H9 (cell line): ENCODE results near the gene C2CD4A. TPM values are rescaled to one million over a fixed set of nuclear protein-coding genes. Genes with fewer than 3 reads are reported as not detected.

Experiments used
- DNase-seq: peaks from one replicate; pipeline ENCODE4 v3.0.0-alpha.2; 2017
- H2AFZ ChIP-seq: one replicate; pipeline ENCODE4 v1.6.1; 2013; ENCODE audit warnings: mild to moderate bottlenecking, low read length, control low read depth, moderate library complexity
- H2AK5ac ChIP-seq: 2 replicates; pipeline ENCODE4 v1.6.1; 2013; ENCODE audit warnings: low read length, control low read depth, mixed read lengths; ENCODE audit not compliant: insufficient read length
- H2BK120ac ChIP-seq: one replicate; pipeline ENCODE4 v1.6.1; 2013; ENCODE audit warnings: low read depth, mild to moderate bottlenecking, low read length, control low read depth, inconsistent platforms; ENCODE audit not compliant: poor library complexity, severe bottlenecking
- H2BK12ac ChIP-seq: 2 replicates; pipeline ENCODE4 v1.6.1; 2013; ENCODE audit warnings: low read length, control low read depth, mixed read lengths, low read depth; ENCODE audit not compliant: insufficient read length
- H2BK15ac ChIP-seq: 2 replicates; pipeline ENCODE4 v1.6.1; 2013; ENCODE audit warnings: low read depth, low read length, control low read depth
- H2BK20ac ChIP-seq: one replicate; pipeline ENCODE4 v1.6.1; 2013; ENCODE audit warnings: low read depth, mild to moderate bottlenecking, low read length, control low read depth, inconsistent platforms; ENCODE audit not compliant: poor library complexity, severe bottlenecking
- H2BK5ac ChIP-seq: 2 replicates; pipeline ENCODE4 v1.6.1; 2013; ENCODE audit warnings: low read length, control low read depth, mixed read lengths; ENCODE audit not compliant: insufficient read length
- H3K14ac ChIP-seq: 2 replicates; pipeline ENCODE4 v1.6.1; 2013; ENCODE audit warnings: low read length, control low read depth; ENCODE audit not compliant: insufficient read depth
- H3K18ac ChIP-seq: 2 replicates; pipeline ENCODE4 v1.6.1; 2013; ENCODE audit warnings: low read depth, mild to moderate bottlenecking, mixed read lengths, low read length, control low read depth; ENCODE audit not compliant: insufficient read length
- H3K23ac ChIP-seq: 2 replicates; pipeline ENCODE4 v1.6.1; 2013; ENCODE audit warnings: low read length, control low read depth, mixed read lengths, low read depth; ENCODE audit not compliant: insufficient read length
- H3K23me2 ChIP-seq: 2 replicates; pipeline ENCODE4 v1.6.1; 2013; ENCODE audit warnings: low read depth, mild to moderate bottlenecking, mixed read lengths, low read length, control low read depth; ENCODE audit not compliant: insufficient read length, poor library complexity, severe bottlenecking
- H3K27ac ChIP-seq: 2 replicates; pipeline ENCODE4 v1.5.1; 2013; ENCODE audit warnings: low read length, control low read depth, mixed read lengths, low read depth; ENCODE audit not compliant: insufficient read length
- H3K27me3 ChIP-seq: 2 replicates; pipeline ENCODE4 v1.6.1; 2013; ENCODE audit warnings: low read length, control low read depth, inconsistent platforms; ENCODE audit not compliant: insufficient read depth
- H3K4ac ChIP-seq: 2 replicates; pipeline ENCODE4 v1.6.1; 2013; ENCODE audit warnings: low read depth, mild to moderate bottlenecking, control low read depth, inconsistent platforms, low read length, moderate library complexity
- H3K4me1 ChIP-seq: 2 replicates; pipeline ENCODE4 v1.6.1; 2013; ENCODE audit warnings: low read length, control low read depth, inconsistent platforms; ENCODE audit not compliant: insufficient read depth
- H3K4me2 ChIP-seq: 2 replicates; pipeline ENCODE4 v1.6.1; 2013; ENCODE audit warnings: low read length, control low read depth, mixed read lengths; ENCODE audit not compliant: insufficient read length, insufficient read depth
- H3K56ac ChIP-seq: 2 replicates; pipeline ENCODE4 v1.6.1; 2013; ENCODE audit warnings: low read depth, mild to moderate bottlenecking, mixed read lengths, low read length, control low read depth; ENCODE audit not compliant: insufficient read length
- H3K79me1 ChIP-seq: 2 replicates; pipeline ENCODE4 v1.6.1; 2013; ENCODE audit warnings: low read depth, mild to moderate bottlenecking, moderate library complexity, low read length, control low read depth, inconsistent platforms; ENCODE audit not compliant: insufficient read depth, poor library complexity, severe bottlenecking
- H3K79me2 ChIP-seq: 2 replicates; pipeline ENCODE4 v1.6.1; 2013; ENCODE audit warnings: low read length, control low read depth, inconsistent platforms; ENCODE audit not compliant: insufficient read depth
- H3K9ac ChIP-seq: 2 replicates; pipeline ENCODE4 v1.6.1; 2013; ENCODE audit warnings: low read length, control low read depth, mixed read lengths; ENCODE audit not compliant: insufficient read length; ENCODE audit errors: extremely low read depth
- H3K9me3 ChIP-seq: one replicate; pipeline ENCODE4 v1.6.1; 2013; ENCODE audit warnings: low read depth, low read length, inconsistent platforms; ENCODE audit not compliant: control insufficient read depth
- H3T11ph ChIP-seq: one replicate; pipeline ENCODE4 v1.6.1; 2013; ENCODE audit warnings: mild to moderate bottlenecking, low read length, control low read depth, inconsistent platforms
- H4K20me1 ChIP-seq: one replicate; pipeline ENCODE4 v1.6.1; 2013; ENCODE audit not compliant: control insufficient read depth, insufficient read length, insufficient read depth
- H4K5ac ChIP-seq: 2 replicates; pipeline ENCODE4 v1.6.1; 2013; ENCODE audit warnings: low read depth, mild to moderate bottlenecking, mixed read lengths, low read length, control low read depth; ENCODE audit not compliant: insufficient read length
- H4K8ac ChIP-seq: replicated peaks from 2 replicates; pipeline ENCODE4 v1.6.1; 2013; ENCODE audit warnings: low read length, control low read depth, mixed read lengths, low read depth; ENCODE audit not compliant: insufficient read length
- H4K91ac ChIP-seq: 2 replicates; pipeline ENCODE4 v1.6.1; 2013; ENCODE audit warnings: low read depth, mild to moderate bottlenecking, moderate library complexity, mixed read lengths, low read length, control low read depth; ENCODE audit not compliant: insufficient read length
- H3K27ac Mint-ChIP-seq, 3 experiments: 2 replicates in 2 of 3; 3 replicates in 1 of 3; pipeline ENCODE4 v1.8.0; 2020 to 2021; ENCODE audit warnings: mixed read lengths in 3 of 3, mild to moderate bottlenecking in 1 of 3, moderate library complexity in 1 of 3
- H3K27me3 Mint-ChIP-seq: 2 replicates; pipeline ENCODE4 v1.8.0; 2021; ENCODE audit warnings: low read depth, mild to moderate bottlenecking, moderate library complexity, mixed read lengths
- H3K36me3 Mint-ChIP-seq, 3 experiments: 2 replicates in 2 of 3; 3 replicates in 1 of 3; pipeline ENCODE4 v1.8.0; 2020 to 2021; ENCODE audit warnings: low read depth in 3 of 3, mixed read lengths in 3 of 3; ENCODE audit not compliant: insufficient read depth in 1 of 3
- H3K4me1 Mint-ChIP-seq, 2 experiments: 2 replicates each; pipeline ENCODE4 v1.8.0; 2020; ENCODE audit warnings: mixed read lengths in 2 of 2
- H3K4me3 Mint-ChIP-seq, 2 experiments: 2 replicates in 1 of 2; 3 replicates in 1 of 2; pipeline ENCODE4 v1.8.0; 2020 to 2021; ENCODE audit warnings: mild to moderate bottlenecking in 2 of 2, mixed read lengths in 2 of 2, moderate library complexity in 1 of 2
- H3K9me3 Mint-ChIP-seq, 2 experiments: 2 replicates in 1 of 2; 3 replicates in 1 of 2; pipeline ENCODE4 v1.8.0; 2020; ENCODE audit warnings: mild to moderate bottlenecking in 2 of 2, mixed read lengths in 2 of 2, moderate library complexity in 1 of 2
- CTCF ChIP-seq: fragments of 200-600 bp; sonication (generic); conservative IDR thresholded peaks from 3 replicates; pipeline ENCODE4 v1.8.0; 2021; ENCODE audit warnings: antibody characterized with exemption, mild to moderate bottlenecking
- WGBS: extraction: QIAGEN DNeasy Blood & Tissue Kit; methylation state at CpG from one replicate; pipeline ENCODE4 v1.1.7; 2013; ENCODE audit warnings: missing lambda C conversion rate, low lambda C conversion rate, mixed read lengths; ENCODE audit not compliant: insufficient read length; ENCODE audit errors: extremely low coverage; 5-methylcytosine and 5-hydroxymethylcytosine counted together
- total RNA-seq: library from RNA; stranded (reverse); gene quantifications from 2 replicates; pipeline ENCODE4 v1.2.1, GENCODE V29; 2021

Gene C2CD4A
- total RNA-seq, 1 experiment from 2014 or later: not detected

GRCh38 chr15:62089616-62090015 lies 22.8 kb downstream of the C2CD4A start:
- no peak overlapping the region for H4K5ac ChIP-seq
- no CpG with 5 or more reads among the region's 2 CpGs for WGBS
- no peak overlapping the region for H2BK120ac ChIP-seq

More at GRCh38 chr15:62089616-62090015, 22.8 kb downstream of the C2CD4A start:
- Histone ChIP-seq H3K4me1 (no peaks in the 10 kb centered on the region), H2AFZ (no peak overlapping the region), H2BK12ac (no peak overlapping the region), H3K79me2 (no peaks in the 10 kb centered on the region), H3K4me2 (no peak overlapping the region), H3K56ac (no peak overlapping the region), H3K9ac (no peak overlapping the region), H3K14ac (no peak overlapping the region), H2BK20ac (no peak overlapping the region), H3K27ac (no peak overlapping the region), H3K4ac (no peak overlapping the region), H4K8ac (no peak overlapping the region), H3K27me3 (no peaks in the 10 kb centered on the region; the same call in 1 of the 2 replicates), H3K23ac (no peak overlapping the region), H3K18ac (no peak overlapping the region), H2AK5ac (no peak overlapping the region), H3K79me1 (no peaks in the 10 kb centered on the region), H4K91ac (no peak overlapping the region), H2BK15ac (no peak overlapping the region), H3K23me2 (no peaks in the 10 kb centered on the region), H3K9me3 (no peaks in the 10 kb centered on the region), H3T11ph (no peak overlapping the region), H4K20me1 (no peaks in the 10 kb centered on the region), H2BK5ac (no peak overlapping the region)
- Mint-ChIP-seq H3K27ac (no peak overlapping the region), H3K36me3 (no peaks in the 10 kb centered on the region), H3K9me3 (peaks cover 0 to 3% of the 10 kb centered on the region in 2 experiments; a peak in 2 of 5 replicates), H3K4me3 (no peak overlapping the region), H3K27me3 (no peaks in the 10 kb centered on the region), H3K4me1 (peaks cover 0 to 2% of the 10 kb centered on the region in 2 experiments; a peak in 2 of 4 replicates)
- TF ChIP-seq CTCF: no peak
- no peak for DNase-seq
